NCI-H2081 (cell line): ENCODE results near the gene ANKRD29.
"Not testable (repeated sequence)": the region's sequence is repeated elsewhere in the genome, so short reads cannot be mapped to it uniquely, and the experiment has no call there.

Experiments used
- DNase-seq, 2 experiments: peaks; one replicate each; lab custom pipeline; 2025; lab: John Stamatoyannopoulos, UW

ANKRD29 gene

DNA sequence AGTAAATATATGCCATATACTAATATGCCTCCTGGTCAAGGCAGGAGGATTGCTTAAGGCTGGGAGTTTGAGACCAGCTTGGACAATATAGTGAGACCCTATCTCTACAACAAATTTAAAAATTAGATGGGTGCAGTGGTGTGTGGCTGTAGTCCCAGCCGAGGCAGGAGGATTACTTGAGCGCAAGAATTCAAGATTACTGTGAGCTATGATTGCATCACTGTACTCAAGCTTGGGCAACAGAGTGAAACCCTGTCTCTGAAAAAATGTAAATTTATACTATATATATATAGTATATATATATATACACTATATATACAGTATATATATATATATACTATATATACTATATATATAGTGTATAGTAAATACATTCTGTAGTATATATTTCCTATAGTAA lies 46.5 kb downstream of the ANKRD29 start:
- no peak for DNase-seq

DNA sequence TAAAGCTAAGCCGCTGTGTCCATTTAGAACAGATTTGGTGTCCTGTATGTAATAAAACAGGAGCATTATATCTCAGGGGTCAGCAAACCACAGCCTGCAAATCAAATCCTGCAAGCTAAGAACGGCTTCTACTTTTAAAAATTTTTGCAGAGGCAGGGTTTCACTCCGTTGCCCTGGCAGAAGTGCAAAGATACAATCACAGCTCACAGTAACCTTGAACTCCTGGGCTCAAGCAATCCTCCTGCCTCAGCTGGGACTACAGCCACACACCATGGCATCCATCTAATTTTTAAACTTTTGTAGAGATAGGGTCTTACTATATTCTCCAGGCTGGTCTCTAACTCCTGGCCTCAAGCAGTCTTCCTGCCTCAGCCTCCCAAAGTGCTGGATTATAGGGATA lies 47.8 kb downstream of the ANKRD29 start:
- DNase-seq, result no peak

DNA sequence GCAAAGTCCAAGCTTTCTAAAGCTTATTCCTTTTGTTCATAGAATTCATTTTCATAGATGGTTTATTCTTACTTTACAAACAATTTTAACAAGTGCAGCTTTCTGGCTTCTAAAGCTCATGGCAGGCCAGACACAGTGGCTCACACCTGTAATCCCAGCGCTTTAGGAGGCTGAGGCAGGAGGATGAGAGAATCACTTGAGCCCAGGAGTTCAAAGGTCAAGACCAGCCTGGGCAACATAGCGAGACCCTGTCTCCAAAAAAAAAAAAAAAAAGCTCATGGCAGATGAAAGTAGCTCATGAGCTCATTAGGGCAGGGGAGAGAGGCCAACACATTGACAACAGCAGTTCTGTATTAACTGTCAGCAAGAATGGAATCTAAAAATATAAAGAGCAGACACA lies 48.3 kb downstream of the ANKRD29 start:
- DNase-seq, result no peak

- DNase-seq, result not testable (repeated sequence)
Measured at GRCh38 chr18:23613091-23613475, 49.6 kb downstream of the ANKRD29 start.

- DNase-seq, result no peak
Measured at GRCh38 chr18:23612434-23613090, 50.1 kb downstream of the ANKRD29 start.

- DNase-seq, result no peak
Measured at GRCh38 chr18:23609390-23610023, 53.2 kb downstream of the ANKRD29 start.

DNA sequence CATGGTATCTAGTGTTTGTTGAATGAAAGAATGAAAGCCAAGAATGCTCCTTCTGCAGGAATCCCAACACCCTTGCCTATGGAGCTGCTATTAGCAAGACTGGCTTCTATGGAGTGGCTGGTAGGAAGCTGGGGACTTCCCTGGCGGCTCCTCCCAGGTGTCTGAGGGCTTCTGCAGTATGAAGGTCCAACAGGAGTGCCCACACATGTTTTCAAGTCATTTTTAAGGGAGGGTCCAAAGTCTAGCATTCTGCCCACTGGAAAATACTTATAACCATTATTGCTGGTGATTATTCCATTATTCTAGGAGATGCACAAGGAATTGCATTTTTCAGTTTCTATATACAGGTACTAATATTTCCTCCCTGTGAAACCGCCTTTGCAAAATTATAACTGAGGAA lies 54.5 kb downstream of the ANKRD29 start:
- no peak for DNase-seq

DNA sequence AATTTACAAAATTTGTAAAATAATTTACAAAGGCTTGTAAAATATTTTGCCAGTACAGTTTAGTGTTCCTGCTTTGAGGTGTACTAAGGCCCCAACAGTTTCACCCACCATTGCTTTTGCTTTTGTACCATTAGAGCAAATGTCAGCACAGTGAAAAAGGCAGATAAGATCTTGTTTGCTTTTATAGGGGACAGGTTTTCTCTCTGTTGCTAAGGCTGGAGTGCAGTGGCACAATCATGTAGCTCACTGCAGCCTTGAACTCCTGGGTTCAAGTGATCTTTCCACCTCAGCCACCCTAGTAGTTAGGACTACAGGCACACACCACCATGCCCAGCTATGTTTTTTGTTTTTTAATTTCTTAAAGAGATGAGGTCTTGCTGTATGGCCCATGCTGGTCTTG lies 56.8 kb downstream of the ANKRD29 start:
- DNase-seq, result no peak

DNA sequence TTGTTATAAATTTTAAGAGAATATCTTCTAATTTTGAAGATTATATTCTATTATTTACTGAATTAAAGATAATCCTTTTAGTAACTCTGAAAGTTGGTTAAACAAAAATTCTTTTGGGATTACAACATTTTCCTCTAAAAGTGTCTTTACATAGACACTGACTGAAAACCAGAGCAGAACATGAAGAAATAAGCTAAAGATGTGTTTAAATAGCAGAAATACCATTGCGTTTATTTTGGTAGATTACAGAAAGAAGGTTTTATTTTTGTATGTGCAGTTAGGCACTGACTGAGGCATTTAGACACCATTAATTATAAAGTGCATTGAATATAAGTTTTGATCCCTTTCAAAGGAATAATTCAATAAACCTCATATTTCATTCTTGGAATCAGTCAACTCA lies 62.9 kb downstream of the ANKRD29 start:
- no peak for DNase-seq

DNA sequence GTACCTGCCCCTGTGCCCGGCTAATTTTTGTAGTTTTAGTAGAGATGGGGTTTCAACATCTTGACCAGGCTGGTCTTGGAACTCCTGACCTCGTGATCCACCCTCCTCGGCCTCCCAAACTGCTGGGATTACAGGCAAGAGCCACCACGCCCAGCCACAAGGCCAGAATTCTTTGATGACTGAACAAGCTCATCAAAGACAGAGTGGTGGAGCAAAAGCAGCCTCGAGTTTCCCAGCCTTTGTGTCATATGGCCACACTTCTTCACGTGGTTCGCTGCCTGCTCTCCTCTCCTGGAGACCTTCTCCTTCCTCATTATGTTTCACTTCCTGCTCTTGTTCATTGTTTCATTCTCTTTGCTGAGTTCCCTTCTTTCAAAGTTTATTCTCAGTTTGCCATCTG lies 66.5 kb downstream of the ANKRD29 start:
- no peak for DNase-seq

- no peak for DNase-seq
Measured at GRCh38 chr18:23595591-23595990, 67.1 kb downstream of the ANKRD29 start.

- DNase-seq, result no peak
Measured at GRCh38 chr18:23593720-23594119, 69.0 kb downstream of the ANKRD29 start.

GRCh38 chr18:23592911-23593310 lies 69.8 kb downstream of the ANKRD29 start:
- DNase-seq, result no peak

DNA sequence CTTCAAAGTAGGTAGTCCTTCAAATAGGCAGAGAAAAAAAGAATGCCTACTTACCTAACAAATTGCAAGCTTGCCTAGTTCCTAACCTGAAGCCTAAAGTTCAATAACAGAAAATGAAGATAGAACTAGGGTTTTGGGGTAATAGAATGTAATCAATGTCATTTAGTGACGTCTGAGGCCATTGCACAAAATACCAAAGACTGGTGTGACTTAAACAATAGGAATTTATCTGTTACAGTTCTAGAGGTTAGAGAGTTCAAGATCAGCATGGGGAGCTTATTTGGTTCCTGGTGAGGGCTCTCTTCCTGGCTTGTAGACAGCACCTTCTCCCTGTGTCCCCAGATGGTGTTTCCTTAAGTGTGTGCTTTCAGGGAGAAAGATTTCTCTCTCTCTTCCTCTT lies 71.7 kb downstream of the ANKRD29 start:
- DNase-seq, result no peak

DNA sequence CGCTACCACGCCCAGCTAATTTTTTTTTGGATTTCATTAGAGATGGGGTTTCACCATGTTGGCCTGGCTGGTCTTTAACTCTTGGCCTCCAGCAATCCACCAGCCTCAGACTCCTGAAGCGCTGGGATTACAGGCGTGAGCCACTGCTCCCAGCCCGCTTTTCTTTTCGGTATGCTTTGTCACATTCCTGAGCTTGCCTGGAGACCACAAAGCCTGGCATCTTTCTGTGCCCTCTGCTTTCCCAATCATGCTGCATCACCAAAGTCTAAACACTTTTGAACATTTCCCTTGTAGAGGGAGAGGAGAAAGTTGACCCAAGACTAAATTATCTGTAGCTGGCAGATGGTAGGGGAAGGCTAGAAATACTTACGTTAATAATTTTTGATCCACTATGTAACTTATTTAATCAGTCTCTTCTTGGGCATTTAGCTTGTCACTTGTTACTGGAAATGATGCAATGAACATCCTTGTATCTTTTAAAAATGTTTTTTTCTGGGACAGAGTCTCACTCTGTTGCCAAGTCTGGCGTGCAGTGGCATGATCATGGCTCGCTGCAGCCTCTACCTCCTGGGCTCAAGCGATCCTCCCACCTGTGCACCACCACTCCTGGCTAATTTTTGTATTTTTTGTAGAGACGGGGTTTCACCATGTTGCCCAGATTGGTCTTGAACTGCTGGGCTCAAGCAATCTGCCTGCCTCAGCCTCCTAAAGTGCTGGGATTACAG lies 73.7 kb downstream of the ANKRD29 start:
- no peak for DNase-seq

GRCh38 chr18:23587220-23587642 lies 75.5 kb downstream of the ANKRD29 start:
- DNase-seq, result no peak

DNA sequence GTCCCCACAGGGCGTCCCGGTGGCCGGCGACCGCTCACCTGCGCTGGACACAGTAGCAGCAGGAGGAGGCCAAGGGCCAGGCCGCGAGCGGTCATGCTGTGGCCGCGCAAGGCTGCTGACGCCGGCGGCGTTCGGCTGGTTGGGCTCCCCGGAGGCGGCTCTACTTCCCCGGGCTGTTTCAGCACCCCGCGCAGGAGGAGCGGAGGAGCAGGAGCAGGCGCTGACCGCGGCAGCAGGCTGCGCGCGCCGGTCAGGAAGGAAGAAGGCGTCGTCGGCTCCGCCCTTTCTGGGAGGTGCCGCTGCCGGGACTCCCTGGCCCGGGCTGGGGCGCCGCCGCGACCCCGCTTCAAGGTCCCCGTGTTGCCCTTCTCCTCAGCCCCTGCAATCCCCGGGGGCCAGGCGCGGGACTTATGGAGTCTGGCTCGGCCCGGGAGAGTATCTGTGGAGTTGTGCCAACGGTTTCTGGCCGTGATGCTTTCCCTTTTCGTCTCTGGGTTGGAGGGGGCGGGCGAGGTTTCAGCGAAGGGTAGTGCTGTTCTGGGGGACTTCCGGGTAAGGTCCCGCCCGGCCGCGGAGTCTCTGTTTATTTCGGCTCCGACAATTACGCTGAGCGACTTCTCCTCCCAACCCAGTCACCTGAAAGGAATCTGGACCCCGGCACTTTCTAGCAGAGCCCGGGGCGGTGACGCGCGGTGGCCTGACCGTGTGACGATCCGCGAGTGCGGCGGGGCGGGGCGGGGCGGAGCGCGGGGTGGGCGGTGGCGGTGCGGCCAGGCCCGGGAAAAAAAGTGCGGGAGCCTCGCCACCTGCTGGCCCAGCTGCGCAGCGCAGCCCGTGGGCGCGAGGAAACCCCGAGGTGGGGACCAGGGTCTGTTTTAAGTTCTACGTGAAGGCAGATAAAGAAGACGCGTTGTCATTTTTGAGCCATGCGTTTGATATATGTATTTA lies 76.2 kb downstream of the ANKRD29 start, which contains the start of gene NPC1:
NPC1 (minus strand) TSS at position 258 of the 948 bp plus-strand sequence; CDS start at position 95, 163 bp downstream.
- DNase-seq, result peak; percentile 86 to 91

- no peak for DNase-seq
Measured at GRCh38 chr18:23585897-23586248, 76.8 kb downstream of the ANKRD29 start.

DNA sequence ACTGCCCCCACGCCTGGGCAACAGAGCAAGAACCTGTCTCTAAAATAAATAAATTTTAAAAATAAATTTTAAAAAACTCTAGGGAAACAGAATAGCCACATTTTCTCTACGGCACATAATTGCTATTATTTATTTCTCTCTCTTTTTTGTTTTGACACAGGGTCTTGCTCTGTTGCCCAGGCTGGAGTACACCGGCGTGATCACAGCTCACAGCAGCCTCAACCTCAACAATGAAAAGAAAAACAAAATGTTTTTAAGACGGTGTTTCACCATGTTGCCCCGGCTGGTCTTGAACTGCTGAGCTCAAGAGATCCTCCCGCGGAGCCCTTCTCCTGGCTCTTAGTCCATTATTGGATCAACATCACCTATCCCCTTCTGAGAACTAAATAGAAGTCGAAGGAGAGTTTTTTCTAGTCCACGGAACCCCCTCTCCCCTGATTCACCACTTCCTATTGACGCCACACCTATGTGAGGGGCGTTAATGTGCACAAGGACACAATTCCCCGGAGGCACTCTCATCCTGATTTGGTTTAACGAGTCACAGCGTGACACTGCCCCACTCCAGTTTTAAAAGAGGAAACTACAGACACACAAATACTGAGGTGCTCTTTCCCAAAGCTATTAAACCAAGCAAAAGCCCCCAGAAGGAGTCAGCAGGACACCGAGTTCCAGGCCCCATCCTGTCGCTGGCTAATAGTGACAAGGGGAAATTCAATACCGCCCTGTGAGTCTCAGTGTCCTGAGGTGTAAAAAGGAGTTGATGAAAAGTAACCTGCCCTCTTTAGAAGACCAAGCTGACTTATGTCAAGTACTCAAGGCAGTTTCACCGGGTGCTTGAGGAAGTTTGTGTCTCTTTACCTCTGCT lies 77.5 kb downstream of the ANKRD29 start:
- DNase-seq, result peak in 1 of 2 experiments; percentile 19

DNA sequence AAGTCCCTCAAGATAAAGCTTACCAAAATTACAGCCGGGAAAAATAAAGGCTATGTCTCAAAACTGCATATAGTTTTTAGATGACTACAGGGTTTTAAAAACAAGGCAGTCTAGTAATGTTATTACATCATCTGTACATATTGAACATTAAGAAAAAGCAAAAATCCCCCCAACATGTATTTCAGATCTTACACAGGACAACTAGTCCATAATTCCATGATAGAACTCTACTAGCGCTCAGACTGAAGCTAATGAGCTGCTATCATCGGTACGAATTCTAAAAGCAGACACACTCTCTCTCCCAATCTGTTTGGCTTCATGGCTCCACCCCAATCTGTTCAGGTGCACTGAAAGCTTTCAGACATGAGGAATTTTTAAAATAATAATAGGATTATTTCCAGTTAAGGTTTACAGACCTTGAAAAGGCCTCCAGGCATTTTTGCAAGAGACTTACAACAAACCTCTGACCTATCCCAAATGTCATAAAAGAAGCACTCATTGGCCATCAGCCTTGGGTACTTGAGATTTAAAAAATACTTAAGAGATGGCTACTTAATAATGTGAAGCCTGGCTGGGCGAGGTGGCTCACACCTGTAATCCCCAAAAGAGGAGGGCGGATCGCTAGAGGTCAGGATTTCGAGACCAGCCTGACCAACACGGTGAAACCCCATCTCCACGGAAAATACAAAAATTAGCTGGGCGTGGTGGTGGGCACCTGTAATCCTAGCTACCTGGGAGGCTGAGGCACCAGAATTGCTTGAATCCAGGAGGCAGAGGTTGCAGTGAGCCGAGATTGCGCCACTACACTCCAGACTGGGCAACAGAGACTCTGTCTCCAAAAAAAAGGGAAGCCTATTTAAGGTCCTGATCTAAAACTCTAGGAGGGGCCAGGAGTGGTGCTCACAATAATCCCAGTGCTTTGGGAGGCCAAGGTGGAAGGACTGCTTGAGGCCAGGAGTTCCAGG lies 78.4 kb downstream of the ANKRD29 start:
- DNase-seq, result no peak
